IMR-90 (cell line): ENCODE results near the gene TBX3. TPM values are rescaled to one million over a fixed set of nuclear protein-coding genes. Genes with fewer than 3 reads are reported as not detected.

ENCODE experiments used
- ATAC-seq: fragments of 200-7000 bp; cut with Tn5 transposase; 2 replicates; pipeline ENCODE4 v1.9.1; 2020; ENCODE audit warnings: low read depth, mild to moderate bottlenecking, moderate library complexity
- BruUV-seq: library from RNA; stranded (reverse); fragments of 400-500 nt; replicated peaks from 2 replicates; lab custom pipeline; 2021; lab: Mats Ljungman, UMichigan
- CTCF ChIA-PET: fragments of 300-600 bp; formaldehyde crosslinking; extraction: SDS; loops from one replicate; lab custom pipeline; 2021; ENCODE audit warnings: antibody characterized with exemption; lab: Yijun Ruan, JAX
- POLR2A ChIA-PET: fragments of 300-600 bp; sonication (Branson Sonifier 250); formaldehyde crosslinking; loops from one replicate; lab custom pipeline; 2022; ENCODE audit warnings: antibody characterized with exemption; ENCODE audit not compliant: unreplicated experiment; lab: Charles Lee
- DNase-seq: peaks from one replicate; pipeline ENCODE4 v3.0.0; 2013
- H2AFZ ChIP-seq: replicated peaks from 2 replicates; pipeline ENCODE3; 2013; ENCODE audit warnings: low read length, mild to moderate bottlenecking; ENCODE audit not compliant: poor library complexity
- H2AK5ac ChIP-seq: 2 replicates; pipeline ENCODE4 v1.6.1; 2013; ENCODE audit warnings: low read depth, low read length, inconsistent platforms
- H2AK9ac ChIP-seq: replicated peaks from 2 replicates; pipeline ENCODE3; 2013; ENCODE audit warnings: mild to moderate bottlenecking, low read depth, low read length, moderate library complexity; ENCODE audit not compliant: poor library complexity
- H2BK120ac ChIP-seq: 2 replicates; pipeline ENCODE4 v1.6.1; 2013; ENCODE audit warnings: low read depth, low read length, inconsistent platforms
- H2BK15ac ChIP-seq: 3 replicates; pipeline ENCODE4 v1.6.1; 2013; ENCODE audit warnings: low read depth, low read length, inconsistent platforms
- H2BK20ac ChIP-seq: 2 replicates; pipeline ENCODE4 v1.6.1; 2013; ENCODE audit warnings: low read depth, mild to moderate bottlenecking, inconsistent platforms, low read length, moderate library complexity
- H2BK5ac ChIP-seq: 2 replicates; pipeline ENCODE4 v1.6.1; 2013; ENCODE audit warnings: mild to moderate bottlenecking, low read depth, low read length, inconsistent platforms; ENCODE audit not compliant: poor library complexity, severe bottlenecking
- H3K14ac ChIP-seq: replicated peaks from 2 replicates; pipeline ENCODE4 v1.6.1; 2013; ENCODE audit warnings: low read depth, low read length, inconsistent platforms
- H3K18ac ChIP-seq: 2 replicates; pipeline ENCODE4 v1.6.1; 2013; ENCODE audit warnings: low read depth, low read length, control low read depth
- H3K23ac ChIP-seq: 2 replicates; pipeline ENCODE4 v1.6.1; 2013; ENCODE audit warnings: low read depth, low read length, inconsistent platforms
- H3K27ac ChIP-seq: 2 replicates; pipeline ENCODE4 v1.5.1; 2013; ENCODE audit warnings: mild to moderate bottlenecking, control low read depth, low read length; ENCODE audit not compliant: insufficient read depth
- H3K27me3 ChIP-seq: 2 replicates; pipeline ENCODE4 v1.6.1; 2013; ENCODE audit warnings: low read length; ENCODE audit not compliant: control insufficient read depth, insufficient read depth
- H3K36me3 ChIP-seq: 2 replicates; pipeline ENCODE4 v1.6.1; 2013; ENCODE audit warnings: low read length, mixed read lengths; ENCODE audit not compliant: control insufficient read depth, insufficient read depth
- H3K4ac ChIP-seq: 2 replicates; pipeline ENCODE4 v1.6.1; 2013; ENCODE audit warnings: low read depth, low read length, inconsistent platforms
- H3K4me1 ChIP-seq: 2 replicates; pipeline ENCODE4 v1.6.1; 2013; ENCODE audit warnings: low read length, mixed read lengths; ENCODE audit not compliant: control insufficient read depth, insufficient read depth
- H3K4me2 ChIP-seq: 2 replicates; pipeline ENCODE4 v1.6.1; 2013; ENCODE audit warnings: low read depth, mild to moderate bottlenecking, control low read depth, low read length, moderate library complexity
- H3K4me3 ChIP-seq: 2 replicates; pipeline ENCODE4 v1.5.1; 2013; ENCODE audit warnings: low read depth, mild to moderate bottlenecking, control low read depth, low read length, moderate library complexity; ENCODE audit not compliant: insufficient read depth
- H3K56ac ChIP-seq: 2 replicates; pipeline ENCODE4 v1.6.1; 2013; ENCODE audit warnings: low read length, inconsistent platforms; ENCODE audit not compliant: insufficient read depth; ENCODE audit errors: extremely low read depth
- H3K79me1 ChIP-seq, 2 experiments: 2 replicates each; pipeline ENCODE4 v1.6.1; 2013; ENCODE audit warnings: low read length in 2 of 2, inconsistent platforms in 1 of 2, low read depth in 1 of 2
- H3K9ac ChIP-seq: 2 replicates; pipeline ENCODE4 v1.6.1; 2013; ENCODE audit warnings: low read depth, low read length, control low read depth
- H3K9me1 ChIP-seq: 2 replicates; pipeline ENCODE4 v1.6.1; 2013; ENCODE audit warnings: low read length, inconsistent platforms; ENCODE audit not compliant: insufficient read depth
- H3K9me3 ChIP-seq: 2 replicates; pipeline ENCODE4 v1.6.1; 2013; ENCODE audit warnings: low read length; ENCODE audit not compliant: control insufficient read depth, insufficient read depth
- H4K20me1 ChIP-seq: 2 replicates; pipeline ENCODE4 v1.6.1; 2013; ENCODE audit warnings: low read length, inconsistent platforms; ENCODE audit not compliant: insufficient read depth
- H4K5ac ChIP-seq: 2 replicates; pipeline ENCODE4 v1.6.1; 2013; ENCODE audit warnings: mild to moderate bottlenecking, low read depth, low read length, control low read depth
- H4K8ac ChIP-seq, 2 experiments: 2 replicates each; pipeline ENCODE4 v1.6.1; 2013; ENCODE audit warnings: low read depth in 2 of 2, low read length in 2 of 2, control low read depth in 1 of 2, inconsistent platforms in 1 of 2
- H4K91ac ChIP-seq: 2 replicates; pipeline ENCODE4 v1.6.1; 2013; ENCODE audit warnings: low read depth, low read length, inconsistent platforms; ENCODE audit not compliant: insufficient read depth
- BHLHE40 ChIP-seq: fragments of 150-350 bp; IDR thresholded peaks from 2 replicates; pipeline ENCODE4 v1.6.1; 2016; ENCODE audit warnings: mild to moderate bottlenecking, low read depth, low read length
- CEBPB ChIP-seq: IDR thresholded peaks from 2 replicates; pipeline ENCODE4 v1.6.1; 2012; ENCODE audit warnings: low read depth, low read length, improper control_type of control experiment
- CTCF ChIP-seq: conservative IDR thresholded peaks from 2 replicates; pipeline ENCODE4 v1.5.1; 2012; ENCODE audit warnings: mild to moderate bottlenecking, low read depth, low read length, improper control_type of control experiment
- RAD21 ChIP-seq: IDR thresholded peaks from 2 replicates; pipeline ENCODE4 v1.6.1; 2012; ENCODE audit warnings: low read length, improper control_type of control experiment
- SMC3 ChIP-seq: fragments of 150-350 bp; IDR thresholded peaks from 2 replicates; pipeline ENCODE4 v1.6.1; 2016; ENCODE audit warnings: low read depth, mild to moderate bottlenecking, antibody characterized with exemption, low read length, moderate library complexity
- WGBS, 2 experiments: methylation state at CpG; one replicate each; pipeline versions ENCODE4 v1.1.5 to v1.1.7; 2013; ENCODE audit warnings: missing lambda C conversion rate in 2 of 2; ENCODE audit not compliant: insufficient read length in 1 of 2; ENCODE audit errors: extremely low coverage in 2 of 2; 5-methylcytosine and 5-hydroxymethylcytosine counted together
- dilution Hi-C: fragments of 300-500 bp; cut with HindIII; formaldehyde crosslinking; loops from one replicate; pipeline ENCODE4 v1.14.3; 2018; ENCODE audit warnings: low sequenced_read_pairs; ENCODE audit not compliant: unreplicated experiment
- in situ Hi-C: fragments of 300-500 bp; cut with MboI; formaldehyde crosslinking; loops from 3 replicates; pipeline ENCODE4 v1.14.3; 2019; ENCODE audit warnings: low sequenced_read_pairs, inconsistent platforms, mixed read lengths
- intact Hi-C: fragments of 100-400 bp; cut with micrococcal nuclease; formaldehyde crosslinking; loops from 2 replicates; pipeline ENCODE4 v1.10.0; 2022
- polyA plus RNA-seq, 3 experiments: library from polyadenylated mRNA; depleted of rRNA; stranded (reverse); fragments of >200 nt; gene quantifications; 2 replicates each; pipeline ENCODE4 v1.2.3, GENCODE V29; 2012; ENCODE audit warnings: low replicate concordance in 1 of 3
- total RNA-seq: library from RNA; depleted of rRNA; stranded (reverse); fragments of >200 nt; gene quantifications from 2 replicates; pipeline ENCODE4 v1.2.3, GENCODE V29; 2012

Gene TBX3
- total and polyA plus RNA-seq, 2 of the 4 experiments (the other 2 are of a cell fraction): 15.8 to 44.9 TPM

GRCh38 chr12:114636723-114637480 lies 47.1 kb downstream of the TBX3 start:
- ATAC-seq (peak; percentile 84), DNase-seq (peak; percentile 19)
- Histone ChIP-seq H3K4me3 (no peak overlapping the region), H3K9ac (no peak overlapping the region), H4K5ac (no peak overlapping the region), H4K20me1 (no peaks in the 10 kb centered on the region), H2BK5ac (no peak overlapping the region), H3K14ac (no peak overlapping the region), H3K27ac (no peak overlapping the region), H3K4me2 (no peak overlapping the region), H2BK120ac (no peak overlapping the region), H3K56ac (no peak overlapping the region), H4K8ac (no peak overlapping the region), H3K9me1 (no peaks in the 10 kb centered on the region), H2BK15ac (no peak overlapping the region), H2BK20ac (no peak overlapping the region), H3K23ac (no peak overlapping the region; the same call in 1 of the 2 replicates), H2AK5ac (no peak overlapping the region), H3K4me1 (no peaks in the 10 kb centered on the region), H3K79me1 (no peaks in the 10 kb centered on the region), H3K9me3 (no peaks in the 10 kb centered on the region), H2AK9ac (no peak overlapping the region), H3K18ac (no peak overlapping the region), H2AFZ (peak overlapping the region; percentile 71), H3K4ac (no peak overlapping the region), H3K36me3 (no peaks in the 10 kb centered on the region), H3K27me3 (peaks cover 1% of the 10 kb centered on the region; the same call in 1 of the 2 replicates), H4K91ac (no peak overlapping the region)
- peak; percentile 44 for TF ChIP-seq SMC3
- peak; percentile 58 for TF ChIP-seq CTCF
- TF ChIP-seq CEBPB: no peak
- TF ChIP-seq BHLHE40: no peak
- TF ChIP-seq RAD21: peak; percentile 41; the same call in 1 of the 2 replicates
- ChIA-PET POLR2A (no interaction called here), CTCF (interaction anchor here (0.6 to 1.9 kb wide), 7 partner anchors 10 to 658 kb away, joined by 3 to 12 read pairs (median 3); no protein-coding TSS in a partner anchor)
- dilution Hi-C loops: no loop called here
- in situ Hi-C loops: no loop called here
- WGBS, 2 experiments: 94% methylated on average over 6 of the region's 15 CpGs; no CpG with 5 or more reads in 1 of the 2 experiments
- BruUV-seq: no TSS peak
- intact Hi-C loops: loop anchor here (1.0 to 5.0 kb wide), 2 partner anchors 470 to 657 kb away; no protein-coding TSS in a partner anchor
